IgD-negative memory B cell (primary cell): ENCODE data around the gene KRT6B. TPM values are rescaled to one million over a fixed set of nuclear protein-coding genes. Genes with fewer than 3 reads are reported as not detected.

Source experiments
- H3K27ac Mint-ChIP-seq, 3 donors: one replicate each; pipeline ENCODE4 v1.8.0; 2020 to 2022; ENCODE audit warnings: mild to moderate bottlenecking in 3 of 3, mixed read lengths in 3 of 3, moderate library complexity in 1 of 3
- H3K27me3 Mint-ChIP-seq: one replicate; pipeline ENCODE4 v1.8.0; 2021; ENCODE audit warnings: mixed read lengths
- H3K36me3 Mint-ChIP-seq: one replicate; pipeline ENCODE4 v1.8.0; 2020; ENCODE audit warnings: mild to moderate bottlenecking, mixed read lengths
- H3K4me1 Mint-ChIP-seq, 3 donors: one replicate each; pipeline ENCODE4 v1.8.0; 2020 to 2022; ENCODE audit warnings: mixed read lengths in 3 of 3, mild to moderate bottlenecking in 1 of 3
- H3K4me3 Mint-ChIP-seq, 4 donors: one replicate each; pipeline ENCODE4 v1.8.0; 2020 to 2022; ENCODE audit warnings: mild to moderate bottlenecking in 4 of 4, mixed read lengths in 4 of 4, moderate library complexity in 3 of 4
- H3K9me3 Mint-ChIP-seq, 3 donors: one replicate each; pipeline ENCODE4 v1.8.0; 2020 to 2021; ENCODE audit warnings: mixed read lengths in 3 of 3, mild to moderate bottlenecking in 1 of 3
- polyA plus RNA-seq: library from polyadenylated mRNA; unstranded; fragments of 300-500 nt; fragmentation: Illumina TruSeq; gene quantifications from one replicate; pipeline ENCODE4 v1.2.3, GENCODE V29; 2021

Gene KRT6B
- polyA plus RNA-seq, 1 donor from 2014 or later = not detected

- Mint-ChIP-seq H3K4me3 (no peak overlapping the region), H3K9me3 (no peaks in the 10 kb centered on the region), H3K27me3 (peaks cover 8% of the 10 kb centered on the region), H3K36me3 (no peaks in the 10 kb centered on the region), H3K4me1 (no peaks in the 10 kb centered on the region), H3K27ac (no peak overlapping the region)
These were observed 16.3 kb downstream of the KRT6B start for GRCh38 chr12:52435659-52435999.

- H3K36me3 Mint-ChIP-seq = no peaks in the 10 kb centered on the region
- H3K27ac Mint-ChIP-seq = no peak overlapping the region
- peaks cover 12% of the 10 kb centered on the region for H3K27me3 Mint-ChIP-seq
- H3K4me1 Mint-ChIP-seq = no peaks in the 10 kb centered on the region
- H3K9me3 Mint-ChIP-seq = no peaks in the 10 kb centered on the region
- no peak overlapping the region for H3K4me3 Mint-ChIP-seq
These were observed 17.0 kb downstream of the KRT6B start for GRCh38 chr12:52434760-52435530.

GRCh38 chr12:52434081-52434733 lies 17.7 kb downstream of the KRT6B start, which contains the start of gene KRT75:
Gene KRT75, minus strand, starts transcription at chr12:52434371. Its CDS starts 67 bp downstream, at chr12:52434304.
- Mint-ChIP-seq H3K27me3 (peaks cover 14% of the 10 kb centered on the region), H3K4me1 (no peaks in the 10 kb centered on the region), H3K27ac (no peak within 1 kb of the TSS), H3K36me3 (no peaks in the 10 kb centered on the region), H3K9me3 (no peaks in the 10 kb centered on the region), H3K4me3 (no peak within 1 kb of the TSS)

GRCh38 chr12:52433501-52434080 lies 18.4 kb downstream of the KRT6B start:
- H3K4me1 Mint-ChIP-seq = no peaks in the 10 kb centered on the region
- H3K4me3 Mint-ChIP-seq = no peak overlapping the region
- no peaks in the 10 kb centered on the region for H3K9me3 Mint-ChIP-seq
- H3K36me3 Mint-ChIP-seq = no peaks in the 10 kb centered on the region
- peaks cover 18% of the 10 kb centered on the region for H3K27me3 Mint-ChIP-seq
- H3K27ac Mint-ChIP-seq = no peak overlapping the region

GRCh38 chr12:52432559-52433207 lies 19.3 kb downstream of the KRT6B start:
- Mint-ChIP-seq H3K27ac (no peak overlapping the region), H3K27me3 (peaks cover 18% of the 10 kb centered on the region), H3K36me3 (no peaks in the 10 kb centered on the region), H3K4me3 (no peak overlapping the region), H3K9me3 (no peaks in the 10 kb centered on the region), H3K4me1 (no peaks in the 10 kb centered on the region)

- H3K27me3 Mint-ChIP-seq = peaks cover 24% of the 10 kb centered on the region
- H3K27ac Mint-ChIP-seq = no peak overlapping the region
- peaks cover 1% of the 10 kb centered on the region for H3K36me3 Mint-ChIP-seq
- no peak overlapping the region for H3K4me3 Mint-ChIP-seq
- no peaks in the 10 kb centered on the region for H3K4me1 Mint-ChIP-seq
- no peaks in the 10 kb centered on the region for H3K9me3 Mint-ChIP-seq
These were observed 23.8 kb downstream of the KRT6B start for GRCh38 chr12:52428121-52428520.

GRCh38 chr12:52427083-52427482 lies 24.9 kb downstream of the KRT6B start:
- Mint-ChIP-seq H3K27me3 (peaks cover 24% of the 10 kb centered on the region), H3K9me3 (no peaks in the 10 kb centered on the region), H3K36me3 (peaks cover 1% of the 10 kb centered on the region), H3K4me1 (no peaks in the 10 kb centered on the region), H3K27ac (no peak overlapping the region), H3K4me3 (no peak overlapping the region)

- Mint-ChIP-seq H3K4me1 (no peaks in the 10 kb centered on the region), H3K27ac (no peak overlapping the region), H3K27me3 (peaks cover 24% of the 10 kb centered on the region)
These were observed 25.9 kb downstream of the KRT6B start for GRCh38 chr12:52426034-52426433.

DNA sequence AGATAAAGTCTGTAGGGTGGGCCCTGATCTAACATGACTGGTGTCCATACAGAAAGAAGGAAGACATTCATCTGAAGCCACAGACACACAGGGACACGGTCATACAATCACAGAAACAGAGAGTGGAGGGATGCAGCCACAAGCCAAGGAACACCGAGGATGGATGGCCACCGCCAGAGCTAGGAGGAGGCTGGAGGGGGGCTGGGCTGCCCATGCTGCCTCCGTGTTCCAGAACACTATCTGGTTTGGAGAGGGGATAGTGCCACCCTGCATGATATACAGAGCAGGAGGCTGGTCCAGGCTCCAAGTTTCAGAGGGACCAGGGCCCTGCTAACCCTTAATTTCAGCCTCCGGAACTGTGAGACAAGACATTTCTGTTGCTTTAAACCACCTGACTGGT lies 26.5 kb downstream of the KRT6B start:
- Mint-ChIP-seq H3K4me1 (no peaks in the 10 kb centered on the region), H3K36me3 (peaks cover 1% of the 10 kb centered on the region), H3K27me3 (peaks cover 24% of the 10 kb centered on the region), H3K4me3 (no peak overlapping the region), H3K9me3 (no peaks in the 10 kb centered on the region), H3K27ac (no peak overlapping the region)

More at GRCh38 chr12:52426034-52426433, 25.9 kb downstream of the KRT6B start:
- Mint-ChIP-seq H3K36me3 (peaks cover 1% of the 10 kb centered on the region), H3K9me3 (no peaks in the 10 kb centered on the region), H3K4me3 (no peak overlapping the region)

DNA sequence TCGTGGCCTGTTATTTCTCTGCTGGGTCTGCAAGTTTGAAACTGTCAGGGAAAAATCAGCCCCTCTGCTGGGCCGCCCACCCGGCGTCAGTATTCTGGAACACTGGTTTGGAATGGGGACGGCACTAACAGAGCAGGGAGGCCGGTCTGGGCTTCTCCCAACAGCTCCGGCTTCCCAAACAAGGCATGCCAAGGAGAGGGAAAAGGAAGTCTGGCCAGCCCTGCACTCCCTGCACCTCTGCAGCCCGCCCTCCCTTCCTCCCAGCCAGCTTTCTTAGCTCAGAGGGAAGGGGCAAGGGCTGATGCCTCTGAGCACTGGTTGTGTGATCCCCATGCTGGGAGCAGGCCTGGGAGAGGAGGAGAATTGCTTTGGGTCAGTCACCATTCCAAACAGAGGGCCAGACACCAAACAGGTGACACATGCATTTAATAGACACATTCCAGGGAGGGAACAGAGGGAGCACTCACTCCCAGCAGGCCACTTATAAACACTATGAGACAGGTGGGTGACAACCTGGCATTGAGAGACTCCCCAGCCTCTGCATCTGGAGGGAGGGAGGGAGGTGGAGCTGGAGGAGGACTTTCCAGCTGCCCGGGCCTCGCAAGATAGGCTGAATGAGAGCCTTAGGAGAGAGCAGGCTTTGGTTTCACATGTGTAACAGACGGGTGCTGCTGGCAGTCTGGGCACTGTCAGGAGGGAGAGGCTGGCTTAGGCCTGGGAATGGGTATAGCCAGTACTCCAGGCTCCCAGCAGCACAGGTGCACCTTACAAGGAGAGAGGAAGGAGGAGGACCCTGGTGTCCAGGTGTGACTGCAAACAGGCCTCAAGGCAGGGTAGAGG lies 28.1 kb downstream of the KRT6B start:
- H3K27ac Mint-ChIP-seq = peak overlapping the region in 1 of 3 donors; percentile 33
- H3K36me3 Mint-ChIP-seq = peaks cover 1% of the 10 kb centered on the region
- H3K27me3 Mint-ChIP-seq = peaks cover 21% of the 10 kb centered on the region
- H3K9me3 Mint-ChIP-seq = no peaks in the 10 kb centered on the region
- no peaks in the 10 kb centered on the region for H3K4me1 Mint-ChIP-seq
- no peak overlapping the region for H3K4me3 Mint-ChIP-seq

GRCh38 chr12:52423035-52423434 lies 28.9 kb downstream of the KRT6B start:
- Mint-ChIP-seq H3K27me3 (peaks cover 19% of the 10 kb centered on the region), H3K36me3 (peaks cover 1% of the 10 kb centered on the region), H3K27ac (no peak overlapping the region), H3K4me3 (no peak overlapping the region), H3K9me3 (no peaks in the 10 kb centered on the region), H3K4me1 (no peaks in the 10 kb centered on the region)

DNA sequence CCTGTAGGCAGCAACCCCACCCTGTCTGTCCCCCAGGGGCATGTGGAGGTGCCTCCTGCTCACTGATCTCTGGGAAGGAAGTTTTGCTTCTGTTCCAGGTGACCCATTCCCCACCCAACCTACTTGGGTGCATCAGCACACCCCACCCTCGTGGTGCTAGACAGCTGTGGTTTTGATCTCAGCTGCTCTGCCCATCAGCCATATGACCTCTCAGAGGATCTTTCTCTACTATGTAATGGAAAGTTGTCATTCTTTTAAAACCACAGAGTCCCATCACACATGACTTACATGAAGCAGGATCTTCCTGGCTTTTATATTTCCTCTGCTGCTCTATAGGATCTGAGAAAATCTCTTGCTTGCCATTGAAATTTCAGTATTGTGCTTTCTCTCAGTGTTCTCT lies 32.3 kb downstream of the KRT6B start:
- Mint-ChIP-seq H3K27me3 (peaks cover 17% of the 10 kb centered on the region), H3K36me3 (peaks cover 1% of the 10 kb centered on the region), H3K9me3 (no peaks in the 10 kb centered on the region), H3K4me3 (no peak overlapping the region), H3K4me1 (no peaks in the 10 kb centered on the region), H3K27ac (no peak overlapping the region)

- Mint-ChIP-seq H3K4me3 (no peak overlapping the region), H3K36me3 (no peaks in the 10 kb centered on the region), H3K9me3 (no peaks in the 10 kb centered on the region), H3K27ac (no peak overlapping the region), H3K27me3 (peaks cover 13% of the 10 kb centered on the region), H3K4me1 (no peaks in the 10 kb centered on the region)
These were observed 33.3 kb downstream of the KRT6B start for GRCh38 chr12:52418576-52419110.

GRCh38 chr12:52417740-52418139 lies 34.2 kb downstream of the KRT6B start:
- Mint-ChIP-seq H3K27ac (no peak overlapping the region), H3K9me3 (no peaks in the 10 kb centered on the region), H3K4me1 (no peaks in the 10 kb centered on the region), H3K4me3 (no peak overlapping the region), H3K36me3 (no peaks in the 10 kb centered on the region), H3K27me3 (peaks cover 11% of the 10 kb centered on the region)
